ENCODE measurements around the gene SPTBN1.
"Not testable (repeated sequence)": the region's sequence is repeated elsewhere in the genome, so short reads cannot be mapped to it uniquely, and the experiment has no call there.

GRCh38 chr2:54698926-54699325 is 242.8 kb downstream of the SPTBN1 start:
- TF ChIP-seq CTCF (conservative IDR thresholded peaks at IDR 0.05; ENCODE audit: low read length); EZH2phosphoT487 (IDR thresholded peaks at IDR 0.05; ENCODE audit: borderline replicate concordance, low read depth, low read length): not testable (repeated sequence)

Measured in OCI-LY7 (cell line).